GM21717 (cell line): ENCODE measurements around the gene OR2W1.

Experiments
- ATAC-seq: cut with Tn5 transposase; IDR thresholded peaks from one replicate; pipeline ENCODE4 v1.9.1; 2021; ENCODE audit warnings: mild to moderate bottlenecking, moderate library complexity; ENCODE audit not compliant: unreplicated experiment

OR2W1 gene, protein sequence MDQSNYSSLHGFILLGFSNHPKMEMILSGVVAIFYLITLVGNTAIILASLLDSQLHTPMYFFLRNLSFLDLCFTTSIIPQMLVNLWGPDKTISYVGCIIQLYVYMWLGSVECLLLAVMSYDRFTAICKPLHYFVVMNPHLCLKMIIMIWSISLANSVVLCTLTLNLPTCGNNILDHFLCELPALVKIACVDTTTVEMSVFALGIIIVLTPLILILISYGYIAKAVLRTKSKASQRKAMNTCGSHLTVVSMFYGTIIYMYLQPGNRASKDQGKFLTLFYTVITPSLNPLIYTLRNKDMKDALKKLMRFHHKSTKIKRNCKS

DNA sequence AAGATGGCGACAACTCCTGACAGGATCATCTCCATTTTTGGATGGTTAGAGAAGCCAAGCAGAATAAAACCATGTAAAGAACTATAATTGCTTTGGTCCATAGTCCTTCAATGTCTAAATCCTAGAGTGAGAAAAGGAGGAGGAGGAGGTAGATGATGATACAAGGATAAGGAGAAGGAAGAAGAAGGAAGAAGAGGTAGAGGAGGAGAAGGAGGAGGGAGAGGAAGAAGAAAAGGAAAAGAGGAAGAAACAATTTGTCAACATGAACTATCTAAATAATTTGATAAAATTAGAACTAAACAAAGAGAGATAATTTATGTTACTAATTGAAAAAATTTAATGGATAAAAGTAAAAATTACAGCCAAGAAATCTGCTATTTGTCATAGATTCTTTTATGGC, at the start of gene OR2W1:
Gene OR2W1, minus strand, starts transcription at position 101 of the 400 bp plus-strand sequence. Its CDS starts 0 bp downstream, at position 101.
- ATAC-seq, result no peak

DNA sequence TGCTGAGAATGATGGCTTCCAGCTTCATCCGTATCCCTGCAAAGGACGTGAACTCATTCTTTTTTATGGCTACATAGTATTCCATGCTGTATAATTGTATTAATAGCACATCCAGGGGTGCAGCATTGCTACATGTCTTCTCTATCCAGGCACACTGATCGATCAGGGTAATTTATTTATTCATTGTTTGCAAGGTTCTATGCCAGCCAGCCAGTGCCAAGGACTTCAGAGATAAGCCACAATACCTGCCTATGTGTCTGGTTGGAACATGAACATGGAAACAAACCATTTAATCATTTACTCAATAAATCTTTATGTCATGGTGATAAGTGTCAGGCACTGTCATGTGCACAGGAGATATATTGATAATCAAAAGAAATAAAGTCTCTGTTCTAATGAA, 48.0 kb upstream of the OR2W1 start:
- ATAC-seq, result no peak

DNA sequence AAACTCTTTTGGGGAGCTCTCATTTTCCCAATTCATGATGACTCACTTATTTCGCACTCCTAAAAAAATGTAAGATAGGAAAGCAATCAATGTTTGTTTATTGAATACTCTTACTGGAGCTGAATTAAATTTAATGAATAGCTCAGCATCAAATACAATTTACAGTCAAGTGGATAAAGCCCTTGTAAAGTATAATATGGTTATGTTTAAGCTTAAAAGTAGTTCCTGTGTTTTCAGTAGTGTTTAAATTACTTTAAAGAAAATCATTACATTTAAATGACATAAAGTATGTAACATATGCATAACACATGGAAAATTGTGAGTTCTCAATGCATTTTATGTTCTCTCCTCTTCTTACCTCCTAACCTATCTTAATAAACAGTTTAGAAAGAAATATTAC, 42.2 kb upstream of the OR2W1 start, which contains the start of gene OR2B3:
Gene OR2B3, minus strand, starts transcription at position 101 of the 400 bp plus-strand sequence. Its CDS starts 65 bp downstream, at position 36.
- no peak for ATAC-seq

DNA sequence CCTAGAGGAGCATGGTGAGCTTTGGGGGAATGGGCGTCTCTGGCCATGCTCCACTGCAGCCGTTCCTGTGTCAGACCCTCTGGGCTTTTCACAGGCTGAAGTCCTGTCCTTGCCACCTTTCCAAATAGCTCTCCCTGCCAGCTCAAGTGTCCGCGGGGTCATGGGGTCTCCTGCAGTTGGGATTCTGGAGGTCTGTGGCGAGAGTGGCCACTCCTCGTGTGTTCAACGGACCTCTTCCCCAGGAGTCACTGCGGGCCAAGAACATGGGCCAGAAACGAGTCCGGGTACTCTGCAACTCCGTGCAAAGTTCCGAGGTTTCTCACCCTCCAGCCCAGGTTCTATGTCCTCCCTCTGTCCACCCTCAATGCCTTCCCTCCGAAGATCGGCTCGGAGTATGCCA, 37.5 kb upstream of the OR2W1 start:
- no peak for ATAC-seq

DNA sequence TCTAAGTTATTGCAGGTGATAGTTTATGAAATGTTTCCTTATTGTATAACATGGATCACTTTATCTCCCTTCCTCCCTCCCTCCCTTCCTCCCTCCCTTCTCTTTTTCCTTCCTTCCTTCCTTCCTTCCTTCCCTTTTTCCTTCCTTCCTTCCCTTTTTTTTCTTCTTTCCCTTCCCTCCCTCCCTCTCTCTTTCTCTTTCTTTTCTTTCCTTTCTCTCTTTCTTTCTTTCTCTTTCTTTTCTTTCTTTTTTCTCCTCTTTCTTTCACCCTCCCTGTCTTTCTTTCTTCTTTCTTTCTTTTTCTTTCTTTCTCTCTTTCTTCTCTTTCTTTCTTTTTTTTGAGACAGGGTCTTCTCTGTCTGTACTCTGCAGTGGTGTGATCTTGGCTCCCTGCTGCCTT, 36.3 kb upstream of the OR2W1 start:
- no peak for ATAC-seq

DNA sequence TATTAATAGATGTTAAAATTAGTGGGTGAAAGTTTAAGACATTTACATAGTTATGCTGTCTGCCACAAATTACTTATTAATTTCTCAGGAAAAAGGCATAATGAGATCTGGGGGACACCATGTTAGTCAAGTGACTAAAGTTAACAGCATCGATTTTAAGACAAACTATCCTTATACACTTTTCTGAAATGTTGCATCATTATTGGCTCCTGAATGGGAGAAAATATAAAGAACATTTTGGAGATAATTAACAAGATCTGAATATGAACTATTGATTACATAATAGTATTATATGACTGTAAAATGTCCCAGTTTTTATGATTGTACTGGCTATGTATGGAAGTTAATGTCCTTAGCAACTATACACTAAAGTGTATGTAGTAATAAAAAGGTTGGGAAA, 34.2 kb upstream of the OR2W1 start:
- no peak for ATAC-seq

DNA sequence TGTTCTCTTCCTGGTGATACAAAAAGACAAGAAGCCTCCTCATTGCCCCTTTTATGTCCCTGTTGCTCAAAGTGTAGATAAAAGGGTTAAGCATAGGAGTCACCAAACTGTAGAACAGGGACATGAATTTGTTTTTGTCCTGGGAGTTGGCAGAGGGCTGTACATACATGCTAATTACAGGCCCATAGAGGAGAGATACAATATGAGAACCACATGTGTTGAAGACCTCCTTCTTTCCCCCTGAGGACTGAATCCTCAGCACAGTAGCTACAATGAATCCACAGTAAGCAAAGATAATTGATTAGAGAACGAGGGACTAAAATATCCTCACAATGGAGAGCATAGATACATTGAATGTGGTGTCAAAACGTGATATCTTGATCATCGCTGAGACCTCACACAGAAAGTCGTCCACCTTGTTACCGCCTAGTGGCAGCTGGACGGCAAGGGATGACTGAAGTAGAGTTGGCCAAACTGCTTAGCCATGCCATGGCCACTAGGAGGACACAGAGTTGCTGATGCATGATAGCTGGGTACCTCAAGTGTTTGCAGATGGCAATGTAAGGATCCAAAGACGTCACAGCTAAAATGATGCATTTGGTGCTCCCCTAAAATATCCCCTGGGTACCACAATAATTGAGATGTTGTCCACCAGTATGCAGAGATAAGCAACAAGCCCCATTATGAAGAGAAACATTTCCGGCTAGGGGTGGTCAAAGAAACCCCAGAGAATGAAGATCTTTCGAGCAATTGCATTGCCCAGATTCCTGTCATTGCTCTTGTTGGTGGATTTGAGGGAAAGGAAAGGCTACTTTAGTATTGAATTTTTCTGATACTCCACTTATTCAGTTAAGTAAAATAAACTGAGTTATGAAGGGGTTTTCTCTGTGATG, 27.1 kb upstream of the OR2W1 start:
- ATAC-seq, result no peak

DNA sequence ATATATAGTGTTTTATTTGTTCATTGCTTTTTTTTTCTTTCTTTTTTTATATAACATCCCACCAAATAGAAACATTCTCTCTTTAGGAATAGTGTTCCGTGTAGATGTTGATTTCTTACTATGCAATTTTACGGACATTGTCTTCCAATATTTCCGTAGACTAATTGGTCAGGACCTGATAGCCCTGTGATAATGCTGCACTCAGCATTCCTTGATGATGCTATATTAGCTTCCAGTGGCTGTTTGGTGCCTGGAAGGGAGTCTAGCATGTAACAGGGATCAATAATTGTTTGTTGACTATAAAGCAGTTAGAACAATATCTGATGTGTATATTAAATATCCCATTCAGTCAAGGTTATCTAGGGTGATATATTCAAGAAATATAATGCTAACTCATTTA, 6.7 kb upstream of the OR2W1 start:
- no peak for ATAC-seq

DNA sequence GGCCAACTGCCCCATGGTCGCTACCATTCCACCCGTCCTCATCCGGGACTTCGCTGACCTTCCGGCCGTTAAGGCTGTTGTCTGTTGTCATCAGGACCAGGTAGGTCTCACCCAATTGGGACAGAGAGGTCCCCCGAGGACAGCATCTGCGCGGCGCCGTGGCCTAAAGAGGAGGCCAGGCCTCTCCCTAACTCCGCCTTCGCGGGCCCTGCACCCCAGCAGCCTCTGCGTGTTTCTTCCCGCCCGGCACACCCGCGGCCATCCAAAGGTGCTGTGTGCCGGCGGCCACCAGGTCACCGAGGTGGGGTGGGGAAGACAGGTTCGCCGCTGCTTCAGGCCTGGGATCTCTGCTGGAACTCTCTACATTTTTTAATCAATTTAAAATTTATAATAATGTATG, 9.0 kb downstream of the OR2W1 start:
- ATAC-seq, result no peak

DNA sequence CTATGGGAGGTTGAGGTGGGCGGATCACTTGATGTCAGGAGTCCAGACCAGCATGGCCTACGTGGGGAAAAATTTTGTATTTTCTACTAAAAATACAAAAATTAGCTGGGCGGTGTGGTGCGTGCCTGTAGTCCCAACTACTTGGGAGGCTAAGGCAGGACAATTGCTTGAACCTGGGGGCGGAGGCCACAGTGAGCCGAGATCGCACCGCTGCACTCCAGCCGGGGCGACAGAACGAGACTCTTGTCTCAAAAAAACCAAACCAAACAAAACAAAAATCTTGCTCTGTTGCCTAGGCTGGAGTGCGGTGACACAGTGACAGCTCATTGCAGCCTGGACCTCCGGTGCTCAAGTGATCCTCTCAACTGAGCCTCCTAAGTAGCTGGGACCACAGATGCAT, 16.2 kb downstream of the OR2W1 start:
- ATAC-seq, result no peak

DNA sequence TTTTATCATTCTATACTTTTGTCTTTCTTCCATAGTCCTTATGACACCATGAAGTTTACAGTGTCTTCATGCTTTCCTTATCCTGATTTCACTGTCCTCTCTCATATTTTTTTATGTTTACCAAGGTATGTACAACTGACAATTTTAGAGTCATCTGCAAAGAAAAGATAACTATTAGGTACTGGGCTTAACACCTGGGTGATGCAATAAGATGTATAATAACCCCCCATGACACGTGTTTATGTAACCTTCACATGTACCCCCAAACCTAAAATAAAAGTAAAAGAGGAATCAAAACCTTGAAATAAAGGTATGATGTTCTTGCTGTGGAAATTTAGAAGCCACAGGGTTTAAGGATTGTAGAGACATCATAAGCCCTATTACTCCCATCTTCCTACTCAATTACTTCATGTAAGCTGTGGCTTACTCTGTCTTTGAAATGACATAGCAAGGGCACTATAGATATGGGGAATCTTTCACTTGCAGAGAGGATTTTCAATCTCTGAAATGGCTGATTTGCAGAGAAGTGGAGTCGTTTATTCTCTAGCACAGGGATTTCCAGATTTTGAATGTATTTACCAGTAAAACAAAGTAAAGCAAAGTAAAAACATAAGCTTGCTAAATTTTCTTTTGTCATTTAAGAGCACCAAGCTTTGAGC, 18.9 kb downstream of the OR2W1 start:
- ATAC-seq, result no peak

DNA sequence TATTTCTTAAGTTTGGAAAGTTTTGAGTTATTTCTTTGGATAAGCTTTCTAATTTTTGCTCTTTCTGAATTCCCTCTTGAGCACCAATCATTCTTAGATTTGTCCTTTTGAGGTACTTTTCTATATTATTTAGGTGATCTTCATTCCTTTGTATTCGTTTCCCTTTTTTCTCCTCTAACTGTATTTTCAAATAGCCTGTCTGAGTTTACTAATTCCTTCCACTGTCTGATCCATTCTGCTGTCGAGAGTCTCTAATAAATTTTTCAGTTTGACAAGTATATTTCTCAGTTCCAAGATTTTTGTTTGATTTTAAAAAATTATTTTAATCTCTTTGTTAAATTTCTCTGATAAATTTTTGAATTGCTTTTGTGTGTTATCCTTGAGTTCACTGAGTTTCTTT, 23.5 kb downstream of the OR2W1 start:
- no peak for ATAC-seq

DNA sequence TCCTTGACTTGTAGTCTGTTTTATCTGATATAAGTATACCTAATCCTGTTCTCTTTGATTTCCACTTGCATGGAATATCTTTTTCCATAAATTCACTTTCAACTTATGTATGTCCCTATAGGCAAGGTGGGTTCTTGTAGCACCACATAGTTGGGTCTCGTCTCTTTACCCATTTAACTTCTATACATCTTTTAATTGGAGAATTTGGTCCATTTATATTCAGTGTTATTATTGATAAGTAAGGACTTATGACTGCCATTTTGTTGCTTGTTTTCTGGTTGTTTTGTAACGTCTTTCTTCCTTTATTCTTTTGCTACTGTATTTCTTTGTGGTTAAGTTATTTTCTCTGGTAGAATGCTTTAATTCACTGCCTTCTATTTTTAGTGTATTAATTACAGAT, 25.3 kb downstream of the OR2W1 start:
- ATAC-seq, result no peak

DNA sequence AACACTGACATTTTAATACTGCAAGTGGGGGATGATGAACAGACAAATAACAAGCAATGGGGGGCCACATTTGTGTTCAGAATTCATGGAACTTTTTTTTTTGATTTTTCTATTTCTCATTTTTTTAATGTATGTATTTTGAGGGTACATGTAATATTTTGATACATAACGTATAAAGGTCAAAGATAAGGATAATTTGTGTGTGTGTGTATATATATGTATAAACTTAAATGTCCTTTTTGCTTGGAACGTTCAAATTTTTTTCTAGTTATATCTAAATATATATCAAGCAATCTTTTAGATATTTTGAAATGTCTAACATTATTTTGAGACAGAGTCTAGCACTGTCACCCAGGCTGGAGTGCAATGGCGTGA, 27.6 kb downstream of the OR2W1 start:
- no peak for ATAC-seq

DNA sequence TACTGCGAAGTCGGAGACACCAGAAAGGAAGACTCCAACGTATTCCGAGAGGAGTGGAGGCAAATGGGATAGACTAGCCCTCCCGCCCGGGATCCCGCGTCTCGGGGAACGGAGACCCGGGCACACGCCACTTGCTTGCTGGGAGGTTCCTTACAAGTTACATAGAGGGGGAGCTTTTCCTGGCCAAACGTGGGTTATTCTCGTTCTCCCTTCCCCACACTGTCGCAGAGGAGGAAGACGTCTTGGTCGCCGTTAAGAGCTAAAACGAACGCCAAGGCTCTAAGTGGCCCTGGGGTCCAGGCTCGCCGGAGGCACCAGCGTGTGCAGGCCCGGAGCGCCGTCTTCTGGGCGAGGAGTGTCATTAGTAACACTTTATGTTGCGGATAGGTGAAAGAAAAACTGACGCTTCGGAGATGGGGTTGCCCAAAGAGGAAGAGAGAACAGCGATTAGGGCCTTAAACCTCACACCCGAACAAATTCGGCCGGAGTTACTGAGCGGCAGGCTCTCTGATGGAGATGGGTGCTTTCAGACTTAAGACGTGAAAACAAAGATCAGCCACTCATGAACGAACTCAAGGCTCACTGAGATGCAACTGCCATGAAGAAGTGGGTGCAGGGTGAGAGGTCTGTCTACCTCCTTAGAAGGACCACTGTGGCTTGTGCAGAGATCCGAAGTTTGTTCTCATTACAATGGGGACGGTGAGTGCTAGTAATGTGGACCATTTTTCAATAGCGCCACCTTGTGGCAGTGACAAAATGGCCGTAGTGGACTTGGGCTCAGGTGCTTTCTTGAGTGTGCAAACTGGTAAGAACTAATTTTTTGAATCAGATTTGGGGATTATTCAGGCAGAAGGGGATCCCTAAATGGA, 28.2 kb downstream of the OR2W1 start:
- peak; percentile 86 for ATAC-seq

DNA sequence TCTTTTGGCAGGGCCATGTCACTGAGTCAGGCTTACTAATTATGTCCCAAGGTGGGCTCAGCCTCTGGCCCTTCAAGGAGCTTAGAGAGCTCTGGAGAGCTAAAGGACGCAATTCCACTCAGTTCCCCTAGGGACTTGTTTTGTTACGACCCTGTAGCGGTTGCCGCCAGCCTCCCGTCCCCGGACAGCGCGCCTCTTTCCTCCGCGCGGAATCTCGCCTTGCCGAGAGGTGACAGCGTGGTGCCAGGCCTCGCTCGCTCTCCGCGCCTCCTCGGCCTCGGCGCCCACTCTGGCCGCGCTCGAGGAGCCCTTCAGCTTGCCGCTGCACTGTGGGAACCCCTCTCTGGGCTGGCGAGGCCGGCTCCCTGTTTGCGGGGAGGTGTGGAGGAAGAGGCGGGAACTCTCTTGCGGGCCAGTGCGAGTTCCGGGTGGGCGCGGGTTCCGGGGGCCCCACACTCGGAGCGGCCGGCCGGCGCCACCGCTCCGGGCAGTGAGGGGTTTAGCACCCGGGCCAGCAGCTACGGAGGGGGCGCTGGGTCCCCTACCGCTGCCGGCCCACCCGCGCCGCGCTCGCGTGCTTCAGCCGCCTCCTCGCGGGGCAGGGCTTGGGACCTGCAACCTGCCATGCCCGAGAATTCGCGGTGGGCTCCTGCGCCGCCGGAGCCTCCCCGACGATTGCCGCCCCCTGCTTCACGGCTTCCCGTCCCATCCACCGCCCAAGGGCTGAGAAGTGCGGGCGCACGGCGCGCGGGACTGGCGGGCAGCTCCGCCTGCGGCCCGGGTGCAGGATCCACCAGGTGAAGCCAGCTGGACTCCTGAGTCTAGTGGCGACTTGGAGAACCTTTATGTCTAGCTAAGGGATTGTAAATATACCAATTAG, 30.0 kb downstream of the OR2W1 start:
- no peak for ATAC-seq

DNA sequence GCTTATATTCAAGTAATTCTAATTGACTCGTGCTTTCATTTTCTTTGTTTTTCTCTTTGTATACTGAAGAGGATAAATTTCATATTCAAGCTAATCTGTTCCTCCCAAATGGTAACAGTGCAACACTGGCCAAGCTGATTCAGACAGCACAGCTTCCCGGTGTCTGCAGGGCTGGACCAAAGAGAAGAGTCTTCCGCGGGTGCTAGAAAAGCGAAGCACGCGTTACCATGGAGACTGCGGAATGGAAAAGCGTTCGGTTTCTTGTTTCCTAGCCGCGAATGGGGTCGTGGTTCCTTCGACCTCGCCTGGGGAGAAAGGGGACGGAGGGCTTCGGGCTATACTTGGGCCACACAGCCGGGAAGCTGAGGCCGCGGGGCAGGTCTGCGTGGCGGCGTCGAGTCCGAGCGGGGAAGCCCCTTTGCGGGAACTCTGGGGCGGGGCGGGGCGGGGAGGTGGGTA, 33.7 kb downstream of the OR2W1 start:
- ATAC-seq, result no peak

DNA sequence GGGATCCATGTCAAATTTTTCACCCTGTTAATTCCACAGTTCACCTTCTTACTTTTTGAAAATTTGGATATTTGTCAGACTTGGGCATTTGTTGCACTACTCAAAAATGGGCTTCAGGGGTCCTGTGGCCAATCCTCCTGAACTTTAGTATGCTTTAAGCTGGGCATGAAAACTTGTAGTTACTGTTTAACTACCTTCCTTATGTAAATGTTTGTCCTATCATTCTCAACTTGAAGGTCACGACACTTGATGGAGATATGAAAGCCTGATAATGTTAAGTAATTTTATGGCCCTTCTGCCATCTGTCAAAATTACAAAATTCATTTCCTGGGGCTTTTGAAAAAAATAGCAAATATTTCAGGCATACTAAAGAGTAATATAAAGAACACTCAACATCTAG, 35.6 kb downstream of the OR2W1 start:
- no peak for ATAC-seq

DNA sequence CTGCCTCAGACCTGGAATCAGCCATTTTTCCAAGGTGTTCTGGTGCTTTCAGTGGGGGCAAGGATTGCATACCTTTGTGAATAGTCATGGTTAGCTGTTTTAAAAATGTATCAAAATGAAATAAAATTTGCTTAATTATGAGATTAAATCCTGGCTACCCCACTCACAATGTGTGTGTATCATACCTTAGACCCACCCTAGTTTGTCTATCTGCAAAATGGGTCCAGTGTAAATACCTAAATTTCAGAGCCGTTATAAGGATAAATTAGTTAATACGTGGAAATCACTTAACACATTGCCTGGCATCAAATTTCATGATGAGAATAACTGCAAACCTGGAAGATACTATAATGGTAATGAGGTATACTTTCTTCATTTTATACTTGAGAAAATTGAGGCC, 36.9 kb downstream of the OR2W1 start:
- ATAC-seq, result no peak
